A549 (cell line): ENCODE data around the gene PAK4. TPM values are rescaled to one million over a fixed set of nuclear protein-coding genes. Genes with fewer than 3 reads are reported as not detected.

Experiments used
- ATAC-seq, 2 experiments: fragments of 200-7000 bp in 1 of 2; fragments of >200 bp in 1 of 2; cut with Nextera tagmentation in 1 of 2; cut with Tn5 transposase in 1 of 2; 3 replicates each; pipeline versions ENCODE4 v1.8.0 to v1.9.1; 2018 to 2020; ENCODE audit warnings: mild to moderate bottlenecking in 1 of 2, moderate library complexity in 1 of 2
- CTCF ChIA-PET: fragments of 300-600 bp; sonication (Branson Sonifier 250); formaldehyde crosslinking; extraction: SDS; loops from one replicate; lab custom pipeline; 2021; ENCODE audit warnings: antibody characterized with exemption, inconsistent platforms; lab: Yijun Ruan, JAX
- POLR2A ChIA-PET: fragments of 350-600 bp; formaldehyde crosslinking; extraction: SDS; loops from one replicate; lab custom pipeline; 2021; ENCODE audit warnings: antibody characterized with exemption, inconsistent platforms; lab: Yijun Ruan, JAX
- DNase-seq, 2 experiments: peaks; one replicate each; pipeline versions ENCODE4 v3.0.0 to v3.0.0-alpha.2; 2011 to 2016; ENCODE audit warnings: low read depth in 1 of 2, low spot score in 1 of 2
- FAIRE-seq: peaks from 2 replicates; lab custom pipeline; 2011; peaks lifted over from hg19 to GRCh38; lab: Jason Lieb, UNC
- H3K27ac ChIP-seq, 2 experiments: fragments of >200 bp; sonication (Bioruptor Twin); formaldehyde crosslinking; 3 replicates each; pipeline ENCODE4 v1.5.1; 2016 to 2017
- H3K4me1 ChIP-seq: fragments of >200 bp; sonication (Bioruptor Twin); formaldehyde crosslinking; 3 replicates; pipeline ENCODE4 v1.6.1; 2016
- H3K4me2 ChIP-seq: fragments of >200 bp; sonication (Bioruptor Twin); formaldehyde crosslinking; 3 replicates; pipeline ENCODE4 v1.6.1; 2016
- H3K4me3 ChIP-seq: fragments of >200 bp; sonication (Bioruptor Twin); formaldehyde crosslinking; 3 replicates; pipeline ENCODE4 v1.5.1; 2016
- H3K9me3 ChIP-seq: fragments of >200 bp; sonication (Bioruptor Twin); formaldehyde crosslinking; 3 replicates; pipeline ENCODE4 v1.6.1; 2016
- BCL3 ChIP-seq: fragments of >200 bp; sonication (Bioruptor Twin); formaldehyde crosslinking; IDR thresholded peaks from 3 replicates; pipeline ENCODE4 v1.6.1; 2016
- CBX2 ChIP-seq: fragments of 200-600 bp; sonication (generic); IDR thresholded peaks from 2 replicates; pipeline ENCODE4 v1.6.1; 2016; ENCODE audit warnings: low read depth, mild to moderate bottlenecking, borderline replicate concordance
- CBX8 ChIP-seq: fragments of 200-600 bp; sonication (generic); IDR thresholded peaks from 2 replicates; pipeline ENCODE4 v1.6.1; 2016
- CEBPB ChIP-seq, 2 experiments: fragments of >200 bp in 1 of 2; sonication (Bioruptor Twin) in 1 of 2; formaldehyde crosslinking in 1 of 2; IDR thresholded peaks; 2 replicates each; pipeline ENCODE4 v1.6.1; 2012 to 2016
- CHD2 ChIP-seq: fragments of 150-350 bp; IDR thresholded peaks from 2 replicates; pipeline ENCODE4 v1.6.1; 2014; ENCODE audit warnings: low read length; ENCODE audit not compliant: partially characterized antibody
- EHF ChIP-seq: fragments of 250-450 bp; sonication (Bioruptor Pico); IDR thresholded peaks from 2 replicates; pipeline ENCODE4 v1.5.0; 2020; ENCODE audit warnings: mild to moderate bottlenecking
- EP300 ChIP-seq, 2 experiments: fragments of >200 bp; sonication (Bioruptor Twin); formaldehyde crosslinking; IDR thresholded peaks; 2 replicates in 1 of 2; 3 replicates in 1 of 2; pipeline ENCODE4 v1.6.1; 2016 to 2017
- FOSB ChIP-seq: fragments of 250-450 bp; sonication (Bioruptor Pico); IDR thresholded peaks from 2 replicates; pipeline ENCODE4 v1.5.0; 2020; ENCODE audit warnings: mild to moderate bottlenecking, moderate library complexity
- FOSL2 ChIP-seq, 2 experiments: fragments of 450-650 bp in 1 of 2; fragments of >200 bp in 1 of 2; sonication (Bioruptor Twin) in 1 of 2; formaldehyde crosslinking; IDR thresholded peaks; 2 replicates each; pipeline versions ENCODE4 v1.5.0 to v1.6.1; 2016 to 2020; ENCODE audit warnings: mild to moderate bottlenecking in 1 of 2, moderate library complexity in 1 of 2
- FOXS1 ChIP-seq: fragments of 250-450 bp; sonication (Bioruptor Pico); IDR thresholded peaks from 2 replicates; pipeline ENCODE4 v1.5.0; 2020; ENCODE audit warnings: mild to moderate bottlenecking, moderate library complexity
- HDAC2 ChIP-seq: fragments of 200-600 bp; sonication (generic); IDR thresholded peaks from 2 replicates; pipeline ENCODE4 v1.6.1; 2016
- HES2 ChIP-seq: fragments of >200 bp; sonication (Bioruptor Twin); formaldehyde crosslinking; IDR thresholded peaks from 2 replicates; pipeline ENCODE4 v1.6.1; 2016
- HOXA7 ChIP-seq: fragments of 250-450 bp; sonication (Bioruptor Pico); IDR thresholded peaks from 2 replicates; pipeline ENCODE4 v1.5.0; 2020; ENCODE audit warnings: mild to moderate bottlenecking, moderate library complexity
- HOXB13 ChIP-seq: fragments of 250-450 bp; sonication (Bioruptor Pico); IDR thresholded peaks from 2 replicates; pipeline ENCODE4 v1.5.0; 2020; ENCODE audit warnings: low read depth, mild to moderate bottlenecking, moderate library complexity
- JUN ChIP-seq, 2 experiments: fragments of >200 bp; sonication (Bioruptor Twin); formaldehyde crosslinking; IDR thresholded peaks; 2 replicates in 1 of 2; 3 replicates in 1 of 2; pipeline ENCODE4 v1.6.1; 2016 to 2017
- JUNB ChIP-seq: fragments of >200 bp; sonication (Bioruptor Twin); formaldehyde crosslinking; IDR thresholded peaks from 2 replicates; pipeline ENCODE4 v1.6.1; 2016
- MAZ ChIP-seq: fragments of 150-350 bp; IDR thresholded peaks from 2 replicates; pipeline ENCODE4 v1.6.1; 2014; ENCODE audit warnings: antibody characterized with exemption, low read depth, low read length, borderline replicate concordance
- MYC ChIP-seq: IDR thresholded peaks from 2 replicates; pipeline ENCODE4 v1.6.1; 2012; ENCODE audit warnings: mild to moderate bottlenecking, inconsistent platforms, low read length, improper control_type of control experiment, borderline replicate concordance
- NPAS2 ChIP-seq: fragments of 250-450 bp; sonication (Bioruptor Pico); IDR thresholded peaks from 2 replicates; pipeline ENCODE4 v1.8.0; 2022; ENCODE audit warnings: mild to moderate bottlenecking, moderate library complexity, borderline replicate concordance
- NR3C1 ChIP-seq: fragments of >200 bp; sonication (Bioruptor Twin); formaldehyde crosslinking; IDR thresholded peaks from 3 replicates; pipeline ENCODE4 v1.6.1; 2017
- PBX3 ChIP-seq: IDR thresholded peaks from 2 replicates; pipeline ENCODE4 v1.6.1; 2012
- PHF8 ChIP-seq: fragments of 200-600 bp; sonication (generic); IDR thresholded peaks from 2 replicates; pipeline ENCODE4 v1.6.1; 2016; ENCODE audit warnings: low read depth, mild to moderate bottlenecking, antibody characterized with exemption, moderate library complexity, borderline replicate concordance
- POLR2A ChIP-seq: IDR thresholded peaks from 2 replicates; pipeline ENCODE4 v1.6.1; 2012; ENCODE audit warnings: mild to moderate bottlenecking, low read length
- POLR2AphosphoS2 ChIP-seq: conservative IDR thresholded peaks from 2 replicates; pipeline ENCODE4 v1.6.1; 2012; ENCODE audit warnings: low read length, improper control_type of control experiment, inconsistent platforms
- RAD21 ChIP-seq, 2 experiments: fragments of >200 bp in 1 of 2; sonication (Bioruptor Twin) in 1 of 2; formaldehyde crosslinking in 1 of 2; IDR thresholded peaks in 1 of 2; conservative IDR thresholded peaks in 1 of 2; 2 replicates in 1 of 2; 3 replicates in 1 of 2; pipeline ENCODE4 v1.6.1; 2012 to 2018; ENCODE audit warnings: inconsistent platforms in 1 of 2
- RARB ChIP-seq: fragments of 250-450 bp; sonication (Bioruptor Pico); IDR thresholded peaks from 2 replicates; pipeline ENCODE4 v1.8.0; 2021; ENCODE audit warnings: mild to moderate bottlenecking, moderate library complexity
- RCOR1 ChIP-seq: fragments of 150-350 bp; IDR thresholded peaks from 2 replicates; pipeline ENCODE4 v1.6.1; 2014; ENCODE audit warnings: antibody characterized with exemption, low read length, low read depth
- RFX5 ChIP-seq: fragments of 450-650 bp; IDR thresholded peaks from 2 replicates; pipeline ENCODE4 v1.7.1; 2014; ENCODE audit warnings: antibody characterized with exemption, mild to moderate bottlenecking, moderate library complexity
- RNF2 ChIP-seq: fragments of 200-600 bp; sonication (generic); IDR thresholded peaks from 2 replicates; pipeline ENCODE4 v1.6.1; 2016; ENCODE audit warnings: low read depth, mild to moderate bottlenecking, antibody characterized with exemption, moderate library complexity, borderline replicate concordance
- SMC3 ChIP-seq: fragments of >200 bp; sonication (Bioruptor Twin); formaldehyde crosslinking; IDR thresholded peaks from 3 replicates; pipeline ENCODE4 v1.6.1; 2018; ENCODE audit warnings: inconsistent platforms
- ZFP36 ChIP-seq: fragments of 450-650 bp; IDR thresholded peaks from 2 replicates; pipeline ENCODE4 v1.6.1; 2014; ENCODE audit warnings: borderline replicate concordance; ENCODE audit not compliant: partially characterized antibody
- ZNF302 ChIP-seq: fragments of 250-450 bp; sonication (Bioruptor Pico); IDR thresholded peaks from 2 replicates; pipeline ENCODE4 v1.9.0; 2021; ENCODE audit warnings: inconsistent platforms, mild to moderate bottlenecking, moderate library complexity
- ZSCAN20 ChIP-seq: fragments of 250-450 bp; sonication (Bioruptor Pico); IDR thresholded peaks from 2 replicates; pipeline ENCODE4 v1.8.0; 2022; ENCODE audit warnings: mild to moderate bottlenecking, moderate library complexity
- WGBS: methylation state at CpG from one replicate; pipeline ENCODE4 v1.1.6; 2017; ENCODE audit errors: missing lambda C conversion rate; 5-methylcytosine and 5-hydroxymethylcytosine counted together
- polyA plus RNA-seq, 4 experiments: library from polyadenylated mRNA; depleted of rRNA in 3 of 4; stranded (reverse); fragments of >200 nt; fragmentation: RNase III in 1 of 4; extraction: RNeasy Plus Mini Kit Qiagen cat#74134 plus additional on column Dnase treatment in 1 of 4; gene quantifications; 2 replicates in 3 of 4; 3 replicates in 1 of 4; pipeline ENCODE4 v1.2.3, GENCODE V29; 2011 to 2017
- TF ChIP-seq, protein P1 (sequence below): IDR thresholded peaks from 2 replicates; pipeline ENCODE4 v1.6.1; 2012
- TF ChIP-seq, protein P2 (sequence below): fragments of 250-450 bp; sonication (Bioruptor Pico); IDR thresholded peaks from 2 replicates; pipeline ENCODE4 v1.5.0; 2020; ENCODE audit warnings: low read depth, mild to moderate bottlenecking, moderate library complexity

The PAK4 gene
- polyA plus RNA-seq, 2 of the 4 experiments (the other 2 are of a cell fraction), result 42.9 to 84.2 TPM

GRCh38 chr19:39124136-39124764, 1.3 kb upstream of the PAK4 start:
- Histone ChIP-seq H3K27ac (peak overlapping the region; percentile 19 to 92; a peak in 4 of 6 replicates), H3K4me2 (peak overlapping the region; percentile 5; the same call in 2 of the 3 replicates), H3K9me3 (no peaks in the 10 kb centered on the region), H3K4me3 (no peak overlapping the region)
- POLR2A ChIA-PET, result no interaction called here
- FAIRE-seq (peak; percentile 56), DNase-seq (peak in 1 of 2 experiments; percentile 57)
- WGBS, result 73% methylated on average over 7 of the region's 7 CpGs
- CTCF ChIA-PET, result interaction anchor here (1.1 to 13.1 kb wide), 7 partner anchors 13 to 205 kb away, joined by 3 to 224 read pairs (median 4); no protein-coding TSS in a partner anchor
- TF ChIP-seq, protein P1, sequence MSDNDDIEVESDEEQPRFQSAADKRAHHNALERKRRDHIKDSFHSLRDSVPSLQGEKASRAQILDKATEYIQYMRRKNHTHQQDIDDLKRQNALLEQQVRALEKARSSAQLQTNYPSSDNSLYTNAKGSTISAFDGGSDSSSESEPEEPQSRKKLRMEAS, result no peak
- TF ChIP-seq RCOR1 (0 out of 2 replicates have a peak, but pooled peaks have one; percentile 19), FOXS1 (CRISPR knock-in tag) (no peak)
- TF ChIP-seq, all 56 proteins: peak for 1
- no peak for ATAC-seq
- H3K4me1 ChIP-seq, result peaks cover 48% of the 10 kb centered on the region

- POLR2A ChIA-PET, result interaction anchor here (1.0 to 2.4 kb wide), 3 partner anchors 10 to 311 kb away, joined by 5 to 8 read pairs (median 7); partner anchors contain the start of gene RPS16
- Histone ChIP-seq H3K27ac (peak overlapping the region; percentile 58 to 92), H3K9me3 (no peaks in the 10 kb centered on the region), H3K4me3 (peak overlapping the region; percentile 84), H3K4me2 (peak overlapping the region; percentile 53), H3K4me1 (peaks cover 57% of the 10 kb centered on the region)
- ATAC-seq, result no peak
- CTCF ChIA-PET, result interaction anchor here (1.1 to 13.1 kb wide), 7 partner anchors 14 to 204 kb away, joined by 3 to 224 read pairs (median 4); partner anchors contain the start of genes MRPS12 and SARS2
- no peak for FAIRE-seq
- 38% methylated on average over 7 of the region's 7 CpGs for WGBS
- DNase-seq, result no peak
- TF ChIP-seq FOXS1 (CRISPR knock-in tag) (0 out of 2 replicates have a peak, but pooled peaks have one; percentile 5), RAD21 (conservative IDR thresholded peaks at IDR 0.05 in 1 of 2, IDR thresholded peaks at IDR 0.05 in 1 of 2) (no peak), RCOR1 (peak; percentile 99), ZNF302 (CRISPR knock-in tag) (no peak), MYC (peak; percentile 32; the same call in 1 of the 2 replicates), EP300 (IDR thresholded peaks at IDR 0.05) (no peak), SMC3 (no peak), HDAC2 (peak; percentile 100), HES2 (no peak), FOSB (peak; percentile 50; the same call in 1 of the 2 replicates), RFX5 (no peak), POLR2A (no peak), HOXB13 (no peak), EHF (CRISPR knock-in tag) (no peak), CHD2 (no peak), HOXA7 (peak; percentile 63; the same call in 1 of the 2 replicates), POLR2AphosphoS2 (no peak), JUN (IDR thresholded peaks at IDR 0.05) (no peak; a peak in 2 of 5 replicates), CBX8 (no peak), RNF2 (no peak), ZSCAN20 (no peak), RARB (CRISPR knock-in tag) (no peak), ZFP36 (no peak), NR3C1 (no peak), BCL3 (no peak), PHF8 (no peak), JUNB (no peak), FOSL2 (IDR thresholded peaks at IDR 0.05) (no peak), FOSL2 (CRISPR knock-in tag; IDR thresholded peaks at IDR 0.05) (no peak), NPAS2 (CRISPR knock-in tag) (no peak), CEBPB (IDR thresholded peaks at IDR 0.05) (no peak), CBX2 (no peak), PBX3 (no peak), MAZ (no peak)
- TF ChIP-seq, protein P2, sequence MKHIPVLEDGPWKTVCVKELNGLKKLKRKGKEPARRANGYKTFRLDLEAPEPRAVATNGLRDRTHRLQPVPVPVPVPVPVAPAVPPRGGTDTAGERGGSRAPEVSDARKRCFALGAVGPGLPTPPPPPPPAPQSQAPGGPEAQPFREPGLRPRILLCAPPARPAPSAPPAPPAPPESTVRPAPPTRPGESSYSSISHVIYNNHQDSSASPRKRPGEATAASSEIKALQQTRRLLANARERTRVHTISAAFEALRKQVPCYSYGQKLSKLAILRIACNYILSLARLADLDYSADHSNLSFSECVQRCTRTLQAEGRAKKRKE (CRISPR knock-in tag), result no peak
- TF ChIP-seq, protein P1, result no peak; the same call in 1 of the 2 replicates
Observed at GRCh38 chr19:39125199-39125553, 410 bp upstream of the PAK4 start.
